HTERT RPE-1 (cell line): ENCODE measurements around the gene EVPLL.
"Not testable (repeated sequence)": the region's sequence is repeated elsewhere in the genome, so short reads cannot be mapped to it uniquely, and the experiment has no call there.

ENCODE experiments used
- in situ Hi-C: fragments of 300-500 bp; cut with MboI; formaldehyde crosslinking; loops from 4 replicates; pipeline ENCODE4 v1.14.3; 2020; ENCODE audit warnings: low sequenced_read_pairs

The EVPLL gene

DNA sequence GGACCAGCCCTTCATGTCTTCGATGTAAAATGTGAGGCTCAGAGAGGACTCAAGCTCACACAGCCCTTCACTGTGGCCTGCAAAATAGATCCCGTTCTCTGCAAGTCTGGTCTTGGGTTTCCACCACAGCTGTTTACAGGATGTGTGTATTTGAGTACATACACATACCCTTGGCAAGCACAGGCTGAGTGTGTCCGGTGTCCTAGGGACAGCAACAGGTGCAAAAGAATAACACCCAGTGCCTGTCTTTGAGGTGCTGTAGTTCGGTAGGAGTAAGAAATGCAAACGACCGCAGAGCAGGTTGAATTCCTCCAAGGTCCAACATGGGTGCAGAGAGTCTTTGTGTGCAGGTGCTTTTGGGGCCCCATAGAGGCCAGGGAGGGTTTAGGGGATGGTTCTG lies 44.9 kb downstream of the EVPLL start:
- in situ Hi-C loops, result not testable (repeated sequence)

DNA sequence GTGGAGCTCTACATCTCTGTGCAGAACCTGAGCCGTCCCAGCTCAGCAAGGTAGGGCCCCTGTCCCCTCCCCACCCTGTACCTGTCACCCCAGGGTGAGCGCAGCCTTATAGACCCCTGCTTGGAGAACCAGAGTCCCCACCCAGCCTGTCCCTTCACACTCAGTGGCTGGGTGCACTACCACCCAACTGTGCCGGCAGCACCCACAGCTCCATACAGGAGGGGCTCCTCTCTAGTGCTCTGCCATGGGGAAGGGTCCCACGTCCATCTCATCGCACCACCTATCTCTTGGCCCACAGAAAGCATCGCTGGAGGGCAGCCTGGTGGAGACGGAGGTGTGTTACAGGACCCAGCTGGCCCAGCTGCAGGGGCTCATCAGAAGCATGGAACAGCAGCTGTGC lies 45.4 kb downstream of the EVPLL start:
- in situ Hi-C loops, result not testable (repeated sequence)

DNA sequence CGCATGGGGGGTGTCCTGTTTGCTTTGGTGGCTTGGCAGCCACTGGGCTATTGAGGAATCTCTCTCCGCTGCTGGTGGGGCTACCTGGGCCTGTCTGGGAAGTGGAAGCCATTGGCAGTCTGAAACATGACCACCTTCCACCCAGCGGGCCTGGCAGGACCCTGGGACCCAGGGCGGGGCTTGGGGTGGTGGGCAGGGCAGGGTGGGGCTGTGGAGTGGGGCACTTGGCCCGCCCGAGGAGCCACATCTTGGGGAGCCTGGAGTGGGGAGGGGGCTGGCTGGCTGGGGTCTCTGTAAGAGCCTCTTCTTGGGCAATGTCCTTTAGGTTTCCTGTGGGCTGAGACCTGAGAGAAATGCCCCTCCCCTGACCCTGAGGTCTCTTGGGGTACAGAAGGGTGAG lies 48.0 kb downstream of the EVPLL start:
- in situ Hi-C loops, result not testable (repeated sequence)

DNA sequence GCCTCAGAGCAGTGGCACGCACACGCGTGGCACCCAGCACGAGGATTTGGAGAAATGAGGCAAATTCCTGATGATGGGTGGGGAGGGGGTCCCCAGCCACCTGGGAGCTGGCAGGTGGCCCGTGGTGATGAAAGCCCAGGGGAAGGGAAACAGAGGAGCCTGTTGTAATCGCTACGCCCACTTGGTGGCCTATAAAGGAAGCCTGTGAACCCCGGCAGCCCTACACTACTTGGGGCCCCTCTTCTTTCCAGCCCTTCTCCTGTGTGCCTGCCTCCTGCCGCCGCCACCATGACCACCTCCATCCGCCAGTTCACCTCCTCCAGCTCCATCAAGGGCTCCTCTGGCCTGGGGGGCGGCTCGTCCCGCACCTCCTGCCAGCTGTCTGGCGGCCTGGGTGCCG lies 49.1 kb downstream of the EVPLL start:
- in situ Hi-C loops, result not testable (repeated sequence)

DNA sequence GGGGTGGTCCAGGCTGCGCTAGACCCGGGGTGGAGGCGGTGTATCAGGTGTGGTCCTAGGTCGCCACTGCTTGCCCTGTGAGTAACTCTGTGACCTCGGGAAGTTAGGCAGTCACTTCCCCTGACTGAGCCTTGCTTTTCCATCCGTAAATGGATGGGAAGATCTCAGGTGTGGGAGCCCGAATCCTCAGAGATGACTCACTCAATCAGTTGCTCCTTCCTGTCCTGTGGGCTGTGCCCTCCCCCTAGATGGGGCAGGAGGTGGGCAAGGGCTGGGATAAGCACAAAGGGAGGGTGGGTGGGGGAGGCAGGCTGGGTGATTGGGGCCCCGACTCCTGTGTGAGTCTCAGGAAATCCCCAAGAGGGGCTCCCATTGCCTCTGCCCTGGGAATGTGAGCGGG lies 54.6 kb downstream of the EVPLL start:
- in situ Hi-C loops, result not testable (repeated sequence)
